Measurements from ENCODE around the gene FOXRED1.
"Not testable (repeated sequence)": the region's sequence is repeated elsewhere in the genome, so short reads cannot be mapped to it uniquely, and the experiment has no call there.

FOXRED1 gene

DNA sequence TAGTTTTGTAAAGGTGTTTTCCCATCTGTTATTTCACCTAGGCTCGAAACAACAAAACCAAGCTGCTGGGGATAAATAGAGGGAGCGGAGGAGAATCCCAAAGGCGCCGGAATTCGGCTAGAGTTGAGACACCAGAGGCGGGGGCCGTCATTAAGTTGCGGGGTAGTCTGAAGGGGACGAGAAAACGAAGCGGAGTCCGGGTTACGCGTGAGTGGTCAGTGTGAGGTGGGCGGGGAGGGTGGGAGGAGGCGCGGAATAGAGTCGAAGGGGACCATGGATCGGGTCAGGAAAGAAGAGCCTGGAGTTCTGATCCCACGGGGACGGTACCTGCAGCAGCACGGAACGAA lies 620 bp upstream of the FOXRED1 start:
- DNase-seq (ENCODE audit: low read depth in 3 of 3, low spot score in 1 of 3), result no peak

- DNase-seq (ENCODE audit: low read depth in 3 of 3, low spot score in 1 of 3), result no peak
Measured at GRCh38 chr11:126277322-126277721, 8.4 kb downstream of the FOXRED1 start.

GRCh38 chr11:126277780-126278179 lies 8.8 kb downstream of the FOXRED1 start:
- DNase-seq (ENCODE audit: low read depth in 3 of 3, low spot score in 1 of 3), result no peak

GRCh38 chr11:126279191-126279590 lies 10.2 kb downstream of the FOXRED1 start:
- DNase-seq (ENCODE audit: low read depth in 3 of 3, low spot score in 1 of 3), result no peak

DNA sequence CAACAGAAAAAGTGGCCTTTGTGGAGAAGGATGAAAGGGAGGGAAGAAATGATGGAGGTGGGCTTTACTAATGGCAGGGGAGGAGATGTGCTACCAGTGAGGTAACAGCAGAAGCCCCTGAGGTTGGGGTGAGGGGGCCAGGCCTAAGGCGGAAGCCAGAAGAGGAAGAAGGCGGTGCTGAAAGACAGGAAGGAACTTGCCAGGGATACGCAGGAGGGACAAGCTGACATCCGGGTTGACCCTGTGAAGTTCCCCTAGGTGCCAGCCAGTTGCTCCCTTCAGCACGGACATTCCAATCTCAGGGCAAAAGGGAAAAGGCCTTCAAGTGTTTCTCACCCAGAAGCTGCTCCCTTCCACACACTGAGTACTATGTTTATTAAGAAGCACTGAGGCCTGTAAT lies 11.6 kb downstream of the FOXRED1 start:
- DNase-seq (ENCODE audit: low read depth in 3 of 3, low spot score in 1 of 3), result no peak

DNA sequence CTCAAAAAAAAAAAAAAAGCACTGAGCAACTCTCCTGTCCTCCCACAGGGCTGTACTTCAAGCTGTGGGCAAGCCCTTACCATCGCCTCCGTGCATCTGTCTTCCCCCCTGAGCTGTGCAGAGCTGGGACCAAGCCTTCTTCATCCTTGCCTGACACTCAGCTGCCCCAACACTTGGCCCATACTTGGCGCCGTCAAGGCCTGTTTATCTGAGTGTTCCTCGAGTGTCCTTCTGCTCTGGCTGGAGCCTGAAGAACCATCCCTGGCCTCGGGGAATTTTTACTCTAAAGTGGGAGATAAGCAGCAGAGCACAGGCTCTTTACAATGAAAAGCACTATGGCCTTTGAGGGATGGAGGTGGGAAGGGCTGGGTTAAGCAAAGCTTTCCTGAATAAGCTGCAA lies 12.3 kb downstream of the FOXRED1 start:
- DNase-seq (ENCODE audit: low read depth in 3 of 3, low spot score in 1 of 3), result no peak

DNA sequence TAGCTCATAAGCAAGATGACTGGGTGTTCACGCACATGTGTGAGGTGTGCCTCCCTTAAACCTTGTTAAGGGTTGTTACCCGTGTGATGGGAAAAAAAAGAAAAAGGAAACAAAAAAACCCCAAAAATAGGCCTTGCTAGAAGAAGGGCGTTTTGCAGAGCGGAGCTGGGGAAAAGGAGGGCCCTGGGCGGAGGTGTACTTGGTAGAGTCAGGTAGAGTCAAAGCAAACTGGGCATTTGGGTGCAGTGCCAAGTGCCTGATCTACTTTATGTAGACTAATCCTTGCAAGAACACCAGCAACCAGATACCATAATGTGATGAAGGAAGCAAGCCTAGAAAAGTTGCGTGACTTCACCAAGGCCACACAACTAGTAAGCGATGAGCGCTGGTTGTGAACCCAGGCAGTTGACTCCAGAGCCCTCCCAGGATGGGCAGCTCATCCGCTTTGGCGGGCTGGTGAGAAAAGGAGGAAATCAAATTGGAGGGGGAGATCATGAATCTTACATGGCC lies 12.8 kb downstream of the FOXRED1 start:
- no peak for DNase-seq (ENCODE audit: low read depth in 3 of 3, low spot score in 1 of 3)

DNA sequence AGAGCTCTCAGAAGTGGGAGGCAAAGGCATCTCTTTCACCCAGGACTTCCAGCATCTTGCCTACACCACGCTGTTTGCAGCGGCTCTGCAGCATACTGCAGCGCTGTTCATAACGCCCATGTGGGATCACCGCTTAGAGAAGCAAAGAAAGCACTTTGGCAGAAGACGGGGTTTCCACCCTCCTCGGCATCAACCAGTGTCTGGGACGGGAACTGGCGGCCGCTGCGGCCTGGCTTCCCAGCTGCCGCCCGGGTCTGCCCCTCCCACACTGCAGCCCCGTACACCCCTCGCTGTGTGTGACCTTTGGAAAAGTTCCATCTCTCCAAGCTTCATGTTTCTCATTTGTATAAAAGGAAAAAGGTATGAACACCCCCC lies 13.4 kb downstream of the FOXRED1 start:
- no peak for DNase-seq (ENCODE audit: low read depth in 3 of 3, low spot score in 1 of 3)

DNA sequence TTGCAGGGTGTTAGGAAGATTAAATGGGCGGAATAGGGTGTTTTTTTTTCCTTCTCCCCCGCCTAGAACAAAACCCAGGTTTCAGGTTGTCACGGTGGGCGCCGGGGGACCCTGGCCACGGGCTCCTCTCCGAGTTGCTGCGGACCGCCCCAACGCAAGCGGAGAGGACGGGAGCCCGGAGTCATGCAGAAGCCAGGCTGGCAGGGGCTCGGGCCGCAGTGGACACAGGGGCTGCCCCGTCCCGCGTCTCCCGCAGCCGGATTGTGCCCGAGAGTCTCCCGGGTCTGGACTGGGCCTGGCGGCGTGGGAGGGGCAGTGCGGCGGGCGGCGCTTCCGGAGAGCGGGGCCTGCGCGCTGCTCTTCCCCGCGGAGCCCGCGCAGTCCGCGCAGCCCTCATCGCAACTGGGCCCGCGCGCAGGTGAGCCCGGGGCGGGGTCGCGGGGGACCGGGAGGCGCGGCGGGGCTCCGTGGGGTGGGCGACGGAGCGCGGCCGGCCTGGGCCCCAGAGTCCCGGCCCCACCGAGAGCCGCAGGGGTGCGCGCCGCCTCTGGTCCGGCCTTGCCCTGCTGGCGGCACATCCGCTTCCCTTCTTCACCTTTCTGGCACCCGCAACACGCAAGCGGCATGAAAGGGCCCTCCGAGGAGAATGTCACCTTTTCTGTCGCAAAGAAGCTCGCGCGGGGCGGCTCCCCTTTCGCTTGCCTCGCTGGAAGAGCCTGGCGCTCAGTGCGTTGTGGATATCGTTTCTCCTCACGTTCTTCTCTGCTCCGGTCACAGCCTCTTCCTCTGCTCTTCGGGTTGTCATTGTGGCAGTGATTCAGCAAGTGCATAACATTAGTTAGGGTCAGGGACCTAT lies 14.0 kb downstream of the FOXRED1 start, which contains the start of gene TIRAP:
Gene TIRAP, plus strand, starts transcription at position 358 of the 856 bp plus-strand sequence. CDS start 7,802 bp downstream, outside the sequence.
- peak in 2 of 3 donors; percentile 21 to 35 for DNase-seq (ENCODE audit: low read depth in 3 of 3, low spot score in 1 of 3)

- DNase-seq (ENCODE audit: low read depth in 3 of 3, low spot score in 1 of 3), result peak; percentile 65 to 71 (median 66)
Measured at GRCh38 chr11:126284829-126285228, 15.9 kb downstream of the FOXRED1 start.

DNA sequence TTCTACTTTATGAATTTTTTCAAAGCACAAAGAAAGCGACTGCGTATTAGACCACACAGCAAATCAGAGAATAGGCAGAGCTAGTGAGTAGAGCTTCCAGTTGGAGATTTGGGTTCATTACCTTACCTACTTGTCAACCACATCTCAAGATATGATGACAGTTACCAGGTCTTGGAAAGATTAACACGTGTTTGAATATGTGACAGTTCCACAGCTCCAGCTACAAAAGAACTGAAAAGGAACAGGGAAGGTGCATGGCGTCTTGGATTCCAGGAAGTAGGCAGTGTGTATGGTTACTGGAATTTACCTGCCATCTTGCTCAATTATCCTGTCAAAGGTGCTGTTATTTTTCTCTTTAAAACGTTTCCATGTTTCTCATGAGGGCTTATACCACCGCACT lies 19.3 kb downstream of the FOXRED1 start:
- no peak for DNase-seq (ENCODE audit: low read depth in 3 of 3, low spot score in 1 of 3)

GRCh38 chr11:126290887-126291286 lies 21.9 kb downstream of the FOXRED1 start:
- no peak for DNase-seq (ENCODE audit: low read depth in 3 of 3, low spot score in 1 of 3)

DNA sequence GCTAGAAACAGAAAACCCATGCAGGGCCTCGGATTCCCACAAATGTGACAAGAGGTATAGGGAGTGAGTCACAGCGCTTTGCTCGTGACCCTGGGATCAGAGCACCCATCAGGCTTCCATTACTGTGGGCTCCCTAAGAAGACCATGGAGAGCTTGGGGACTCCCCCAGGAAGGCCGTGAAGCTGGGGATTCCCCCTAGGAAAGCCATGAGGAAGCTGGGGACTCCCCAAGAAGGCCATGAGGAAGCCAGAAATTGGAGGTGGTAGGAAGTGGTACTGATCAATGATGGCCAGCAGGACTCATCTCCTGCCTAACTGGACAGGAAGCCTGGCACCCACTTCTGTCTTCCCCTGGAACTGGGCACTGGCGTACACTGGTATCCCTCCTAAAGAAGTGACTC lies 24.8 kb downstream of the FOXRED1 start:
- DNase-seq (ENCODE audit: low read depth in 3 of 3, low spot score in 1 of 3), result no peak

DNA sequence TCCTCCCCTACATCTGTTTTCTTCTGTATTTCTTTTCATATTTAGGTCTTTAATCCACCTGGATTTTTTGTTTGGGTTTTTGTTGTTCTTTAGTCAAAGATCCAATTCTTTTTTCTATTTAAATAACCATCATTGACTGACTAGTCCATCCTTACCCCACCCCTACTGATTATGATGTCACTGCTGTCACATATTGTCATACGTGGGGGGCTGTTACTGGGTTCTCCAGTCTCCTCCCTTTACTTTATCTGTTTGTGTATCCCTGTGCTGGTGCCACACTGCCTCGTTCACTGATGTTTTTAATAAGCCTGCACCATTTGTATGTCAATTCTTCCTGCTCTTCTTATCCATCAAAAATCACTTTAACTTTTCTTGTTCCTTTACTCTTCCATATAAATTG lies 28.1 kb downstream of the FOXRED1 start:
- no peak for DNase-seq (ENCODE audit: low read depth in 3 of 3, low spot score in 1 of 3)

DNA sequence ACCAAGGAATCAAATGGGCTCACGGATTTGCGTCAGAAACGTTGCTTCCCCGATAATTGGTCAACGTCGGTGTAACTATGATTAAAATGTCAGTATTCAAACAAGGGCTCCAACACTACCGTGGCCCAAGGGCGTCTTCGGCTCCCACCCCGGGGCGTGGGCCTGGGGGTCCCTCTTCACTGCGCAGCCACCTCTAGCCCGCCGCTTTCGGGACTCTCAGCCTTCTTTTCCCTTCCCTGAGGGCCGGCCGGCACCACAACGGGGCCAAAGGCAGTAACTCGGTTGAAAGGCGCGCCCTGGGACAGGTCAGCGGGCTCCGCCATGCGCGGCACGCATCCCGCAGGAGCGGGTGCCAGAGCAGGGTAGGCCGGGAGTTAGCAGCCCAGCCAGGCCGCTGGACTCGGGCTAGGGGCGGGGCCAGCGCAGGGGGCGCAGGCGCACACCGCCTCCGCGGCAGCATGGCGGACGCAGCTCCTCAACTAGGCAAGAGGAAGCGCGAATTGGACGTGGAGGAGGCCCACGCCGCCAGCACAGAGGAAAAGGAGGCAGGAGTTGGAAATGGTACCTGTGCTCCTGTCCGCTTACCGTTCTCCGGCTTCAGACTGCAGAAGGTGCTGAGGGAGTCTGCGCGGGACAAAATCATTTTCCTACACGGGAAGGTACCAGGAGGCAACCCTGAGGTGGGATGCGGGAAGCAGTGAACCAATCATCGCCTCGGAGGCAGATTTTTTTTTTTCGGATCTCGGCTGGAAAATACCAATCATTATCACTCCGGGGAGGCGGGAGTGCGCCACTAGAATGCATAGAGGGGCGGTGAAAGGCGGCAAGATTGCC lies 34.9 kb downstream of the FOXRED1 start, which contains the start of gene DCPS:
Gene DCPS, plus strand, starts transcription at position 438 of the 834 bp plus-strand sequence. Its CDS starts 21 bp downstream, at position 459.
- peak; percentile 62 to 79 (median 70) for DNase-seq (ENCODE audit: low read depth in 3 of 3, low spot score in 1 of 3)

- DNase-seq (ENCODE audit: low read depth in 3 of 3, low spot score in 1 of 3), result no peak
Measured at GRCh38 chr11:126304457-126305075, 35.6 kb downstream of the FOXRED1 start.

GRCh38 chr11:126305699-126306098 lies 36.7 kb downstream of the FOXRED1 start:
- DNase-seq (ENCODE audit: low read depth in 3 of 3, low spot score in 1 of 3), result no peak

DNA sequence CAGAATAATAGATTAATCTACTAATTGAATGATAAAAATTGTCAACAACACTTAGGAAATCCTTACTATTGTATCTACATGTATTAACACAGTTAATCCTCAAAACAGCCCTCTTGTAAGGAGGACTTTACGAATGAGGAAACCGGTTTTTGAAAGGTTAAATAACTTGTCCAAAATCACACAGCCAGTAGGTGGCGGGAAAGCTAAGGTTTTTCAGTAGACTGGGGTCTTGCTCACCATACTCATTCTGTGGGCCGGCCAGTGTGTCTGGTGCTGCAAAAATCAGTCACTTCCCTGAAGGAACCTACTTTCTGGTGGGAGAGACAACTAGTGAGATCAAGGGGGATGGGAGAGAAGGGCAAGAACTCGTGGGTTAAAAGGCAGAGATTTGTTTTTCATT lies 38.8 kb downstream of the FOXRED1 start:
- no peak for DNase-seq (ENCODE audit: low read depth in 3 of 3, low spot score in 1 of 3)

- no peak for DNase-seq (ENCODE audit: low read depth in 3 of 3, low spot score in 1 of 3)
Measured at GRCh38 chr11:126308271-126308671, 39.3 kb downstream of the FOXRED1 start.

DNA sequence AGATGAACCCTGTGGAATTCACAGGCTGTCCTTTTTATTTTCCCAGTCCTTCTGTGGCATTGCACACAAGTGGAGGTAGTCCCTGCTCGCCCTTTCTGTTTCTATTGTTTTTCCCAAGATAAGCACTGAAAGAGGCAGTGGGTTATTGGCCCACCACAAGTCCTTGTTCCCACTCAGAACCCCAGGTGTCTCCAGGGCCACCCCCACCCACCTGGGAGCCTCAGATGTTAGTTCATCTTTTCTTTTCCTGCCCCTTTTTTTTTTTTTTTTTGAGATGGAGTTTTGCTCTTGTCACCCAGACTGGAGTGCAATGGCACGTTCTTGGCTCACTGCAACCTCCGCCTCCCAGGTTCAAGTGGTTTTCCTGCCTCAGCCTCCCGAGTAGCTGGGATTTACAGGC lies 39.8 kb downstream of the FOXRED1 start:
- DNase-seq (ENCODE audit: low read depth in 3 of 3, low spot score in 1 of 3), result not testable (repeated sequence)
